OCI-LY3 (cell line): ENCODE results near the gene ADARB2.

ENCODE experiments used
- H2AFZ ChIP-seq: fragments of 200-600, 300-600 bp; shearing (Covaris generic); 2 replicates; pipeline ENCODE4 v1.6.0; 2014; ENCODE audit warnings: antibody characterized with exemption, low read depth, low read length
- H3K27ac ChIP-seq: fragments of 200-600, 300-600 bp; sonication (generic); 2 replicates; pipeline ENCODE4 v1.5.1; 2014; ENCODE audit warnings: mild to moderate bottlenecking, low read length, moderate library complexity, mixed read lengths
- H3K27me3 ChIP-seq: fragments of 200-600, 300-600 bp; sonication (generic); 2 replicates; pipeline ENCODE4 v1.6.1; 2014; ENCODE audit warnings: low read depth, low read length, mixed read lengths
- H3K36me3 ChIP-seq: fragments of 200-600, 300-600 bp; sonication (generic); replicated peaks from 2 replicates; pipeline ENCODE3; 2014; ENCODE audit warnings: low read depth, low read length, mixed read lengths
- H3K4me1 ChIP-seq: fragments of 300-600, 200-600 bp; sonication (generic); 2 replicates; pipeline ENCODE4 v1.6.1; 2014; ENCODE audit warnings: low read length, mixed read lengths
- H3K4me2 ChIP-seq: fragments of 200-600, 300-600 bp; sonication (generic); 2 replicates; pipeline ENCODE4 v1.6.1; 2014; ENCODE audit warnings: low read length, mixed read lengths
- H3K4me3 ChIP-seq: fragments of 300-600, 200-600 bp; sonication (generic); 2 replicates; pipeline ENCODE4 v1.5.1; 2014; ENCODE audit warnings: antibody characterized with exemption, mild to moderate bottlenecking, low read length, moderate library complexity
- H3K79me2 ChIP-seq: fragments of 300-600, 200-600 bp; shearing (Covaris generic); 2 replicates; pipeline ENCODE4 v1.6.1; 2014; ENCODE audit warnings: mild to moderate bottlenecking, low read length, mixed read lengths
- H3K9ac ChIP-seq: fragments of 300-600, 200-600 bp; shearing (Covaris generic); 2 replicates; pipeline ENCODE4 v1.6.0; 2014; ENCODE audit warnings: mild to moderate bottlenecking, low read length, moderate library complexity
- H3K9me3 ChIP-seq: fragments of 200-600, 300-600 bp; shearing (Covaris generic); 2 replicates; pipeline ENCODE4 v1.6.1; 2014; ENCODE audit warnings: low read length, mixed read lengths; ENCODE audit not compliant: insufficient read depth
- H4K20me1 ChIP-seq: fragments of 200-600, 300-600 bp; sonication (generic); 2 replicates; pipeline ENCODE4 v1.6.1; 2016; ENCODE audit warnings: low read length, mixed read lengths; ENCODE audit not compliant: insufficient read depth
- EZH2phosphoT487 ChIP-seq: fragments of 200-600 bp; shearing (Covaris generic); IDR thresholded peaks from 2 replicates; pipeline ENCODE4 v1.6.1; 2018; ENCODE audit warnings: antibody characterized with exemption, mixed run types, low read depth
- TF ChIP-seq, protein P1 (sequence below): fragments of 200-600, 300-600 bp; sonication (generic); IDR thresholded peaks from 2 replicates; pipeline ENCODE4 v1.5.1; 2014; ENCODE audit warnings: antibody characterized with exemption, low read length, low read depth

Gene ADARB2

DNA sequence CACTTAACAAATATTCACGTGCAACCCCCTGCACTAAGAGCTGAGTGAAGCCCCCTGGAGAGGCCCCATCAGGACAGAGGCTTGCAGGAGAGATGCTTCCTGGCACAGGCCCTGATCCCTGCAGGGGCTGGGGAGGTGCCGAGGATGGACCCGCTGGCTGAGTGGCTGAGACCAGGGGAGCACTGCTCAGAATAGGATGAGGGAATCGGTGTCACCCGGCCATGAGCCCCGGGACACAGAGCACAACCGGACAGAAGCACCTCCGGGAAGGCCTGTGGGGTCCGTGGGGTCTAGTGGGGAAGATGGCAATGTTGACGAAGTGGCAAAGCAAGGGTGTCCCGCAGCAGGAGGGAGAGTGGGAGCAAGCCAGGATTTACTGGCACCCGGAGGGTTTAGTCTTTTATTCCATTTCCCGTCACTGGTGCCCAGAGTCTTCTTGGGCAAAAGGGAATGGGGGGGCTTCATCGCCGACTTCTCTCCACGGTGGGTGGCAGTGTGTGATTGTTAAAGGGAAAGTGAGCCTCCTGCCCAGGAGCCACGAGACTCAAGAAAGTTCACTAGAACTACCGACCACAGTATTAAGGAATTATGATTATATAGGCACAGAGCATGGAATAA is 140.7 kb downstream of the ADARB2 start:
- Histone ChIP-seq H3K27me3 (no peaks in the 10 kb centered on the region), H2AFZ (no peak overlapping the region), H4K20me1 (no peaks in the 10 kb centered on the region), H3K4me2 (no peak overlapping the region), H3K4me3 (no peak overlapping the region), H3K27ac (no peak overlapping the region), H3K4me1 (no peaks in the 10 kb centered on the region), H3K79me2 (no peaks in the 10 kb centered on the region), H3K9ac (no peak overlapping the region), H3K36me3 (no peaks in the 10 kb centered on the region), H3K9me3 (no peaks in the 10 kb centered on the region)
- TF ChIP-seq, protein P1, sequence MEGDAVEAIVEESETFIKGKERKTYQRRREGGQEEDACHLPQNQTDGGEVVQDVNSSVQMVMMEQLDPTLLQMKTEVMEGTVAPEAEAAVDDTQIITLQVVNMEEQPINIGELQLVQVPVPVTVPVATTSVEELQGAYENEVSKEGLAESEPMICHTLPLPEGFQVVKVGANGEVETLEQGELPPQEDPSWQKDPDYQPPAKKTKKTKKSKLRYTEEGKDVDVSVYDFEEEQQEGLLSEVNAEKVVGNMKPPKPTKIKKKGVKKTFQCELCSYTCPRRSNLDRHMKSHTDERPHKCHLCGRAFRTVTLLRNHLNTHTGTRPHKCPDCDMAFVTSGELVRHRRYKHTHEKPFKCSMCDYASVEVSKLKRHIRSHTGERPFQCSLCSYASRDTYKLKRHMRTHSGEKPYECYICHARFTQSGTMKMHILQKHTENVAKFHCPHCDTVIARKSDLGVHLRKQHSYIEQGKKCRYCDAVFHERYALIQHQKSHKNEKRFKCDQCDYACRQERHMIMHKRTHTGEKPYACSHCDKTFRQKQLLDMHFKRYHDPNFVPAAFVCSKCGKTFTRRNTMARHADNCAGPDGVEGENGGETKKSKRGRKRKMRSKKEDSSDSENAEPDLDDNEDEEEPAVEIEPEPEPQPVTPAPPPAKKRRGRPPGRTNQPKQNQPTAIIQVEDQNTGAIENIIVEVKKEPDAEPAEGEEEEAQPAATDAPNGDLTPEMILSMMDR, result no peak
- TF ChIP-seq EZH2phosphoT487, result no peak

DNA sequence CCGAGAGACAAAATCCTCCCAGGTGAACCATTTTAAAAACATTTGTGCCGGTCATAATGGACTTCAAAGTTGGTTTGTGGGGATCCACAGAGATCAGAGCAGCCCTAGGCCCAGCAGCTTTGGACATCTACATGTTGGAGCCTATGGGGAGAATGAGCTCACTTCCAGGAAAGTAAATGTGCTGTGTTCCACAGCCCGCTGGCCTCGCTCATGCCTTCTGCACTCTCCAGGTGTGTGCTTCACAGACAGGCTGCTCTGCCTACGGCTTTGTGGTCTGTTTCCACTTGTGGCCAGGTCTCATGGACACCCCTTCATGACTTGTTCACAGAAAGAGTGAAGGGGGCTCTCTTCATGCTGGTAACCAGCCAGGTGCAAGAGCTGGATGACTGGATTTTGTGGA is 141.6 kb downstream of the ADARB2 start:
- TF ChIP-seq, protein P1, result no peak
- TF ChIP-seq EZH2phosphoT487, result no peak

DNA sequence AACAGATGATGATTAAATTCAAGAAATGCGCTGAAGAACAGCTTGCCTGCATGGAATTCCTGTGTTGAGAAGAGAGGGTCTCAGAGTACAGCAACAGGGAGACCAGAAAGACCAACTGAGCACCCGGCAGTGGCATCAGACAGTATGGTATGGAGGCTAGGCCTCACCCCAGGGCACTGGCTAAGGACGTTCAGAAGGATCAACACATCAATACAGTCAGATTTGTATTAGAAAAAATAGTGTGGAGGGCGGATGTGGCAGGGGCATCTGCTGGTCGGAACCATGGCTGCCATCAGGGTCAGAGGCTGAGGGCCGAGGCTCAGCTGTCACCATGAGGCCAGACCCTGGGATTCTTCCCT is 142.1 kb downstream of the ADARB2 start:
- Histone ChIP-seq H3K27me3 (no peaks in the 10 kb centered on the region), H3K9ac (no peak overlapping the region)
- no peak for TF ChIP-seq EZH2phosphoT487
- TF ChIP-seq, protein P1, result no peak

More for the DNA sequence above, 141.6 kb downstream of the ADARB2 start:
- no peaks in the 10 kb centered on the region for H3K79me2 ChIP-seq
- H2AFZ ChIP-seq, result no peak overlapping the region
- no peak overlapping the region for H3K4me2 ChIP-seq
- no peak overlapping the region for H3K9ac ChIP-seq
- no peaks in the 10 kb centered on the region for H4K20me1 ChIP-seq
- H3K27ac ChIP-seq, result no peak overlapping the region
- no peaks in the 10 kb centered on the region for H3K36me3 ChIP-seq
- H3K4me1 ChIP-seq, result no peaks in the 10 kb centered on the region
- H3K27me3 ChIP-seq, result no peaks in the 10 kb centered on the region
- no peak overlapping the region for H3K4me3 ChIP-seq
- no peaks in the 10 kb centered on the region for H3K9me3 ChIP-seq

DNA sequence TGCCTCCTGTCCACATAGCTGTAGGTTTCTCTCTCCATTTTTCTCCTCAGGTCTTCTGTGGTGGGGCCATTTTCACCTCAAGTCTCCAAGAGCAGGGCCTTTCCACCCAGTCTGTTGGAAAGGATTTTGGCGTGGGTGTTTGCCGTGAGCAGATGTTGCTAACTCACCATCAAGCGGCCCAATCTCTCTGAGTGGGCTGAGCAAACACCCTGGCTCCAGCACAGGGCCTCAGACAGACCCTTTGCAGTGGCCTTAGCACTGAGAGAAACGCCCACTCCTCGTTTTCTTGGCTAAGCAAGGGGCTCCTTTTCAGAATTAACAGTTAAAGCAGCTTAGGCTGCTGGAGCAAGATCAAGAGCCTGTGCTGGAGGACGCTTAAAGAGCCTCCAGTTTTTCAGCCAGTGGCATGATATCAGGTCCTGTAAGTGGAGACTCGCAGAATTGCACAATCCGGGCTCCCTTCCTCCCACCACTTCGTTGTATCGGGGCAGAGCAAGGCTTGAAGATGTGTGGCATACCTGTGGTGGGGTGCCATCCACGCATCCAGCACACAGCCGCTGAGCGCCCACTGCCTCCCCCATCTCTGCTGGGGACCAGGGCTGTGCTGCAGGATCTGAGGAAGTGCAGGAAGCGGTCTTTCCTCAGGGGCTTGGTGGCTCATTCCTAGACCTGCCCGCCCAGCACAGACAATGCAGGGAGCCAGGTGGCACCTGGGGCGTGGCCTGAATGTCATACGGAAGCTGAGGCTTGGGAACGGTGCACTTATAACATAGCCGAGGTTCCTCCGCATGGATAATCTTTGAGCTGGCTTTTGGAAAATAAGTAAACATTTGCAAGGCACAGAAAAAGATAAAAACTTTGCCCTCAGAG is 142.7 kb downstream of the ADARB2 start:
- Histone ChIP-seq H3K79me2 (no peaks in the 10 kb centered on the region), H3K9ac (no peak overlapping the region), H3K4me3 (no peak overlapping the region), H3K27ac (no peak overlapping the region), H4K20me1 (no peaks in the 10 kb centered on the region), H3K27me3 (no peaks in the 10 kb centered on the region), H2AFZ (no peak overlapping the region), H3K36me3 (no peaks in the 10 kb centered on the region), H3K4me2 (no peak overlapping the region), H3K9me3 (no peaks in the 10 kb centered on the region), H3K4me1 (no peaks in the 10 kb centered on the region)
- TF ChIP-seq EZH2phosphoT487, result no peak
- TF ChIP-seq, protein P1, result no peak

More for the DNA sequence above, 142.1 kb downstream of the ADARB2 start:
- H3K36me3 ChIP-seq, result no peaks in the 10 kb centered on the region
- no peaks in the 10 kb centered on the region for H3K9me3 ChIP-seq
- no peak overlapping the region for H3K27ac ChIP-seq
- H3K4me2 ChIP-seq, result no peak overlapping the region
- H3K4me3 ChIP-seq, result no peak overlapping the region
- H2AFZ ChIP-seq, result no peak overlapping the region
- no peaks in the 10 kb centered on the region for H4K20me1 ChIP-seq
- no peaks in the 10 kb centered on the region for H3K4me1 ChIP-seq
- no peaks in the 10 kb centered on the region for H3K79me2 ChIP-seq
